Endodermal cell (in vitro differentiated cells): ENCODE measurements around the gene PKNOX1. TPM values are rescaled to one million over a fixed set of nuclear protein-coding genes. Genes with fewer than 3 reads are reported as not detected.
A peak's percentile ranks its signal among the peaks of the same experiment; 100 is the strongest.
"Not testable (repeated sequence)": the region's sequence is repeated elsewhere in the genome, so short reads cannot be mapped to it uniquely, and the experiment has no call there.

Experiments used
- DNase-seq: peaks from one replicate; pipeline ENCODE4 v3.0.0-alpha.2; 2017
- H3K27ac ChIP-seq: 2 replicates; pipeline ENCODE4 v1.5.1; 2013; ENCODE audit warnings: mild to moderate bottlenecking, low read depth, low read length, moderate library complexity
- H3K27me3 ChIP-seq: 2 replicates; pipeline ENCODE4 v1.6.1; 2013; ENCODE audit warnings: mild to moderate bottlenecking, low read length, moderate library complexity; ENCODE audit not compliant: insufficient read depth, control insufficient read depth, poor library complexity, severe bottlenecking
- H3K36me3 ChIP-seq: 2 replicates; pipeline ENCODE4 v1.7.0; 2013; ENCODE audit warnings: mild to moderate bottlenecking, low read length, moderate library complexity; ENCODE audit not compliant: control insufficient read depth, insufficient read depth
- H3K4me1 ChIP-seq: one replicate; pipeline ENCODE4 v1.7.0; 2013; ENCODE audit warnings: low read length; ENCODE audit not compliant: control insufficient read depth, insufficient read depth
- H3K4me3 ChIP-seq: 2 replicates; pipeline ENCODE4 v1.5.1; 2013; ENCODE audit warnings: mild to moderate bottlenecking, low read length, moderate library complexity
- H3K9ac ChIP-seq: 2 replicates; pipeline ENCODE4 v1.6.1; 2013; ENCODE audit warnings: mild to moderate bottlenecking, low read length, moderate library complexity; ENCODE audit not compliant: poor library complexity, severe bottlenecking; ENCODE audit errors: extremely low read depth
- H3K9me3 ChIP-seq: 2 replicates; pipeline ENCODE4 v1.6.1; 2013; ENCODE audit warnings: mild to moderate bottlenecking, low read length, moderate library complexity; ENCODE audit not compliant: control insufficient read depth
- H3K27ac Mint-ChIP-seq: 2 replicates; pipeline ENCODE4 v1.8.0; 2020; ENCODE audit warnings: mixed read lengths
- H3K27me3 Mint-ChIP-seq: 2 replicates; pipeline ENCODE4 v1.8.0; 2021; ENCODE audit warnings: mild to moderate bottlenecking, mixed read lengths; ENCODE audit not compliant: insufficient read depth
- H3K36me3 Mint-ChIP-seq: 2 replicates; pipeline ENCODE4 v1.8.0; 2020; ENCODE audit warnings: low read depth, mixed read lengths
- H3K4me1 Mint-ChIP-seq: 2 replicates; pipeline ENCODE4 v1.8.0; 2020; ENCODE audit warnings: mixed read lengths
- H3K4me3 Mint-ChIP-seq: 2 replicates; pipeline ENCODE4 v1.8.0; 2020; ENCODE audit warnings: mild to moderate bottlenecking, moderate library complexity, mixed read lengths
- H3K9me3 Mint-ChIP-seq: 2 replicates; pipeline ENCODE4 v1.8.0; 2020; ENCODE audit warnings: mild to moderate bottlenecking, mixed read lengths
- WGBS, 2 experiments: methylation state at CpG; one replicate each; pipeline versions ENCODE4 v1.1.5 to v1.1.7; 2013; ENCODE audit warnings: missing lambda C conversion rate in 2 of 2, mixed read lengths in 1 of 2; ENCODE audit not compliant: insufficient coverage in 1 of 2, insufficient read length in 1 of 2; 5-methylcytosine and 5-hydroxymethylcytosine counted together
- total RNA-seq, 2 donors: library from RNA; stranded (reverse); fragmentation: NEBNext Ultra II Directional in 1 of 2; extraction: Animal tissue kit (Norgen Biotek cat#: 25700) in 1 of 2; gene quantifications; 2 replicates in 1 of 2; 3 replicates in 1 of 2; pipeline ENCODE4 v1.2.1, GENCODE V29; 2021
- TF ChIP-seq, protein P1 (sequence below): fragments of 200-600 bp; sonication (generic); conservative IDR thresholded peaks from 2 replicates; pipeline ENCODE4 v1.5.0; 2021; ENCODE audit warnings: antibody characterized with exemption, mild to moderate bottlenecking

The PKNOX1 gene
- total RNA-seq, 2 donors from 2014 or later, result 25.9 to 29.9 TPM

DNA sequence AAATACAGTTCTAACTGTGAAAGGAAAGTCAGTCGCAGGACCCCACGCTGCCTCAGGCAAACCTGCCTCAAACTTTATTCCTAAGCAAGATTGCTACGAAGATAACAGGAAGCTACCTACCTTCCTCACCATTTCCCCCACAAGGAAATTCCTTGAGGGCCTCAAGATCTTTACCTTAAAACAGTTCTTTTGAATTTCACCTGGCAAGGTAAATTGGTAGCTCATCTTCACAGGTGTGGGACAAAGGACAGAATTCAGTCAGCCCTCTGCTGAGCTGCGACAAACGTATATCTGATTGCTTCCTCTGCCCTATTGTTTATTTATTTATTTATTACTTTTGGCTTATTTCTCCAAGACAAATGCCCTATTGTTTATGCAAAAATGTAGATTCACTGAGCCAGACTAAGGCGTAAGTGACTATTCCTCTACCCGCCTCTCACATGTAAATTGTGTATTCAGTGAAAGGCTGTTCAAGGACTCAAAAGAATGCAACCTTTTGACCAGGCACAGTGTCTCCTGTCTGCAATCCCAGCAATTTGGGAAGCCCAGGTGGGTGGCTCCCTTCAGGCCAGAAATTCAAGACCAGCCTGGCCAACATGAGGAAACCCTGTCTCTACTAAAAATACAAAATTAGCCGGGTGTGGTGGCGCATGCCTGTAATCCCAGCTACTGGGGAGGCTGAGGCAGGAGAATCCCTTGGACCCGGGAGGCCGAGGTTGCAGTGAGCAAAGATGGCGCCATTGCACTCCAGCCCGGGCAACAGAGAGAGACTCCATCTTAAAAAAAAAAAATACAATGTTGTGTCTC lies 17.3 kb upstream of the PKNOX1 start:
- Mint-ChIP-seq H3K9me3 (peaks cover 9% of the 10 kb centered on the region), H3K27me3 (no peaks in the 10 kb centered on the region), H3K27ac (peak overlapping the region; percentile 96), H3K4me1 (peaks cover 27% of the 10 kb centered on the region), H3K4me3 (no peak overlapping the region), H3K36me3 (peaks cover 4% of the 10 kb centered on the region)
- Histone ChIP-seq H3K36me3 (no peaks in the 10 kb centered on the region), H3K4me3 (peak overlapping the region; percentile 29), H3K4me1 (peaks cover 5% of the 10 kb centered on the region), H3K27ac (peak overlapping the region; percentile 52), H3K27me3 (no peaks in the 10 kb centered on the region), H3K9me3 (no peaks in the 10 kb centered on the region), H3K9ac (peak overlapping the region; percentile 72)
- TF ChIP-seq, protein P1, sequence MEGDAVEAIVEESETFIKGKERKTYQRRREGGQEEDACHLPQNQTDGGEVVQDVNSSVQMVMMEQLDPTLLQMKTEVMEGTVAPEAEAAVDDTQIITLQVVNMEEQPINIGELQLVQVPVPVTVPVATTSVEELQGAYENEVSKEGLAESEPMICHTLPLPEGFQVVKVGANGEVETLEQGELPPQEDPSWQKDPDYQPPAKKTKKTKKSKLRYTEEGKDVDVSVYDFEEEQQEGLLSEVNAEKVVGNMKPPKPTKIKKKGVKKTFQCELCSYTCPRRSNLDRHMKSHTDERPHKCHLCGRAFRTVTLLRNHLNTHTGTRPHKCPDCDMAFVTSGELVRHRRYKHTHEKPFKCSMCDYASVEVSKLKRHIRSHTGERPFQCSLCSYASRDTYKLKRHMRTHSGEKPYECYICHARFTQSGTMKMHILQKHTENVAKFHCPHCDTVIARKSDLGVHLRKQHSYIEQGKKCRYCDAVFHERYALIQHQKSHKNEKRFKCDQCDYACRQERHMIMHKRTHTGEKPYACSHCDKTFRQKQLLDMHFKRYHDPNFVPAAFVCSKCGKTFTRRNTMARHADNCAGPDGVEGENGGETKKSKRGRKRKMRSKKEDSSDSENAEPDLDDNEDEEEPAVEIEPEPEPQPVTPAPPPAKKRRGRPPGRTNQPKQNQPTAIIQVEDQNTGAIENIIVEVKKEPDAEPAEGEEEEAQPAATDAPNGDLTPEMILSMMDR, result no peak
- WGBS, 2 experiments, result 56 to 76% methylated on average over 9 to 13 of the region's 13 CpGs
- DNase-seq, result peak; percentile 90

DNA sequence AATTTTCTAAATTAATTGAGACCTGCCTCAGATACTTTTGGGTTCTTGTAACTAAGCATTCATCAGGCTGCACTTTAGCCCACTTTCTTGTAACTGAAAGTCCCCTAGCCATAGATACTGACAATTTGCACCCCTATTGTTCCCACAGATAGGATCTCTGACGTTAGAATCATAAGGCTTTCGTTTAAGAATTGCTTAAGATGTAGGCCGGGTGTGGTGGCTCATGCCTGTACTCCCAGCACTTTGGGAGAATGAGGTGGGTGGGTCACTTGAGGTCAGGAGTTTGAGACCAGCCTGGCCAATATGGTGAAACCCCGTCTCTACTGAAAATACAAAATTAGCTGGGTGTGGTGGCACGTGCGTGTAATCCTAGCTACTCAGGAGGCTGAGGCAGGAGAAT lies 16.2 kb upstream of the PKNOX1 start:
- Mint-ChIP-seq H3K4me1 (peaks cover 31% of the 10 kb centered on the region), H3K27ac (peak overlapping the region; percentile 96)

DNA sequence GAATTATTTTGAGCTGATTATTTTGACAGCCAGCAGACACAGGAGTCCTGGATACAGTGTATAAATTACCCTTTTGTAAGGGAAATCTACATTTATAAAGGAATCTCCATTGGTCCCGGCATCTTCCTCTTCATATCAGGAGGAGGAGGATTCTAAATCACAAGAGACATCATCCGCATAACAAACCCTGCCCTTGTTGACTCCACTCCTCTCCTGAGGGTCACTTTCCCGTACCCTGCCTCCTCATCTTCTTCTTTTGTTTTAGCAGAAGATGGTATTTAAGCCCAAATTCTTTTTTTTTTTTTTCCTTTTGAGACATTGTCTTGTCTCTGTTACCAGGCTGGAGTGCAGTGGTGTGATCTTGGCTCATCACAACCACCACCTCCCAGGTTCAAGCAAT lies 14.6 kb upstream of the PKNOX1 start:
- Histone ChIP-seq H3K4me3 (no peak overlapping the region), H3K4me1 (peaks cover 7% of the 10 kb centered on the region), H3K27me3 (no peaks in the 10 kb centered on the region), H3K27ac (no peak overlapping the region), H3K9ac (no peak overlapping the region), H3K36me3 (no peaks in the 10 kb centered on the region), H3K9me3 (no peaks in the 10 kb centered on the region)
- H3K27me3 Mint-ChIP-seq, result no peaks in the 10 kb centered on the region
- no peak for DNase-seq
- H3K36me3 Mint-ChIP-seq, result peaks cover 4% of the 10 kb centered on the region
- 83 to 85% methylated on average over 2 to 3 of the region's 3 CpGs for WGBS, 2 experiments
- peak overlapping the region; percentile 70 for H3K27ac Mint-ChIP-seq
- TF ChIP-seq, protein P1, result no peak
- H3K9me3 Mint-ChIP-seq, result peaks cover 9% of the 10 kb centered on the region
- H3K4me1 Mint-ChIP-seq, result peaks cover 27% of the 10 kb centered on the region
- H3K4me3 Mint-ChIP-seq, result no peak overlapping the region

More for the DNA sequence above, 16.2 kb upstream of the PKNOX1 start:
- H3K36me3 Mint-ChIP-seq, H3K4me3 ChIP-seq, H3K27ac ChIP-seq, H3K9me3 Mint-ChIP-seq, H3K36me3 ChIP-seq, H3K4me3 Mint-ChIP-seq, H3K9me3 ChIP-seq, H3K4me1 ChIP-seq, H3K27me3 Mint-ChIP-seq, H3K27me3 ChIP-seq, DNase-seq: not testable (repeated sequence)
- WGBS, 2 experiments, result 76 to 88% methylated on average over 6 of the region's 6 CpGs
- peak overlapping the region; percentile 72 for H3K9ac ChIP-seq
